Measurements from ENCODE around the gene RXRB.
A peak's percentile ranks its signal among the peaks of the same experiment; 100 is the strongest.

The RXRB gene

GRCh38 chr6:33193619-33194018 is 6.8 kb downstream of the RXRB start:
- Mint-ChIP-seq H3K27ac (peak overlapping the region in 1 of 2 donors; percentile 24), H3K9me3 (no peaks in the 10 kb centered on the region), H3K4me3 (peak overlapping the region; percentile 45 to 60), H3K4me1 (peaks cover 51% of the 10 kb centered on the region), H3K27me3 (peaks cover 18% of the 10 kb centered on the region)
- ATAC-seq (no peak), DNase-seq (no peak)

GRCh38 chr6:33192671-33193602 is 7.5 kb downstream of the RXRB start:
- peak; percentile 41 for ATAC-seq
- Mint-ChIP-seq H3K9me3 (no peaks in the 10 kb centered on the region), H3K4me1 (peaks cover 44% of the 10 kb centered on the region), H3K27me3 (peaks cover 18% of the 10 kb centered on the region), H3K4me3 (peak overlapping the region; percentile 73 to 81), H3K27ac (peak overlapping the region in 1 of 2 donors; percentile 71)
- no peak for DNase-seq

- ATAC-seq (peak; percentile 63), DNase-seq (no peak)
- Mint-ChIP-seq H3K27me3 (peaks cover 18% of the 10 kb centered on the region), H3K4me1 (peaks cover 37% of the 10 kb centered on the region), H3K9me3 (no peaks in the 10 kb centered on the region), H3K4me3 (peak within 1 kb of the TSS; percentile 73 to 81), H3K27ac (peak within 1 kb of the TSS in 1 of 2 donors; percentile 71)
Observed at GRCh38 chr6:33192105-33192646, 8.3 kb downstream of the RXRB start, which contains the start of gene COL11A2. COL11A2 (minus strand) TSS chr6:33192467; CDS start chr6:33192240, 227 bp downstream.

GRCh38 chr6:33191383-33192104 is 8.9 kb downstream of the RXRB start:
- H3K4me1 Mint-ChIP-seq: peaks cover 32% of the 10 kb centered on the region
- peaks cover 22% of the 10 kb centered on the region for H3K27me3 Mint-ChIP-seq
- H3K4me3 Mint-ChIP-seq: peak overlapping the region in 1 of 2 donors; percentile 65
- peak overlapping the region in 1 of 2 donors; percentile 23 for H3K27ac Mint-ChIP-seq
- DNase-seq (no peak), ATAC-seq (no peak)
- no peaks in the 10 kb centered on the region for H3K9me3 Mint-ChIP-seq

- no peak overlapping the region for H3K4me3 Mint-ChIP-seq
- ATAC-seq: no peak
- no peak for DNase-seq
- H3K27me3 Mint-ChIP-seq: peaks cover 26% of the 10 kb centered on the region
- peak overlapping the region in 1 of 2 donors; percentile 6 for H3K27ac Mint-ChIP-seq
- peaks cover 27% of the 10 kb centered on the region for H3K4me1 Mint-ChIP-seq
- H3K9me3 Mint-ChIP-seq: no peaks in the 10 kb centered on the region
Observed at GRCh38 chr6:33190504-33191107, 9.9 kb downstream of the RXRB start.

- no peak overlapping the region for H3K27ac Mint-ChIP-seq
- DNase-seq: no peak
- H3K9me3 Mint-ChIP-seq: peaks cover 0 to under 1% of the 10 kb centered on the region in 2 donors
- H3K27me3 Mint-ChIP-seq: peaks cover 26% of the 10 kb centered on the region
- H3K4me3 Mint-ChIP-seq: no peak overlapping the region
- ATAC-seq: no peak
- peaks cover 27% of the 10 kb centered on the region for H3K4me1 Mint-ChIP-seq
Observed at GRCh38 chr6:33189625-33190448, 10.6 kb downstream of the RXRB start.

GRCh38 chr6:33189164-33189563 is 11.3 kb downstream of the RXRB start:
- ATAC-seq: no peak
- H3K4me3 Mint-ChIP-seq: no peak overlapping the region
- peaks cover 28% of the 10 kb centered on the region for H3K4me1 Mint-ChIP-seq
- no peak for DNase-seq
- H3K27me3 Mint-ChIP-seq: peaks cover 26% of the 10 kb centered on the region
- no peak overlapping the region for H3K27ac Mint-ChIP-seq
- peaks cover 5 to 7% of the 10 kb centered on the region in 2 donors for H3K9me3 Mint-ChIP-seq

- no peak overlapping the region for H3K27ac Mint-ChIP-seq
- no peak for ATAC-seq
- no peak overlapping the region for H3K4me3 Mint-ChIP-seq
- peaks cover 17 to 21% of the 10 kb centered on the region in 2 donors for H3K9me3 Mint-ChIP-seq
- peaks cover 26% of the 10 kb centered on the region for H3K27me3 Mint-ChIP-seq
- peaks cover 28% of the 10 kb centered on the region for H3K4me1 Mint-ChIP-seq
- DNase-seq: no peak
Observed at GRCh38 chr6:33187809-33188208, 12.7 kb downstream of the RXRB start.

GRCh38 chr6:33185654-33186187 is 14.7 kb downstream of the RXRB start:
- no peak for DNase-seq
- peak overlapping the region in 1 of 2 donors; percentile 36 for H3K27ac Mint-ChIP-seq
- peaks cover 20% of the 10 kb centered on the region for H3K4me1 Mint-ChIP-seq
- H3K9me3 Mint-ChIP-seq: peaks cover 20 to 25% of the 10 kb centered on the region in 2 donors
- no peak overlapping the region for H3K4me3 Mint-ChIP-seq
- no peak for ATAC-seq
- H3K27me3 Mint-ChIP-seq: peaks cover 11% of the 10 kb centered on the region

GRCh38 chr6:33185190-33185589 is 15.3 kb downstream of the RXRB start:
- H3K4me3 Mint-ChIP-seq: no peak overlapping the region
- H3K4me1 Mint-ChIP-seq: peaks cover 20% of the 10 kb centered on the region
- H3K9me3 Mint-ChIP-seq: peaks cover 20 to 25% of the 10 kb centered on the region in 2 donors
- no peak overlapping the region for H3K27ac Mint-ChIP-seq
- no peak for DNase-seq
- peaks cover 8% of the 10 kb centered on the region for H3K27me3 Mint-ChIP-seq
- ATAC-seq: peak; percentile 26

GRCh38 chr6:33183071-33183683 is 17.3 kb downstream of the RXRB start:
- Mint-ChIP-seq H3K27me3 (peaks cover 8% of the 10 kb centered on the region), H3K9me3 (peaks cover 20 to 25% of the 10 kb centered on the region in 2 donors), H3K27ac (peak overlapping the region; percentile 99), H3K4me3 (peak overlapping the region; percentile 56 to 66), H3K4me1 (peaks cover 20% of the 10 kb centered on the region)
- ATAC-seq: peak; percentile 45
- no peak for DNase-seq

GRCh38 chr6:33181141-33181540 is 19.3 kb downstream of the RXRB start:
- peaks cover 20% of the 10 kb centered on the region for H3K4me1 Mint-ChIP-seq
- peaks cover 20 to 25% of the 10 kb centered on the region in 2 donors for H3K9me3 Mint-ChIP-seq
- H3K4me3 Mint-ChIP-seq: no peak overlapping the region
- H3K27ac Mint-ChIP-seq: peak overlapping the region in 1 of 2 donors; percentile 73
- ATAC-seq: no peak
- DNase-seq: no peak
- H3K27me3 Mint-ChIP-seq: peaks cover under 1% of the 10 kb centered on the region

- DNase-seq (no peak), ATAC-seq (no peak)
- H3K4me1 Mint-ChIP-seq: peaks cover 15% of the 10 kb centered on the region
- no peak overlapping the region for H3K27ac Mint-ChIP-seq
- H3K27me3 Mint-ChIP-seq: no peaks in the 10 kb centered on the region
- no peak overlapping the region for H3K4me3 Mint-ChIP-seq
- peaks cover 14 to 15% of the 10 kb centered on the region in 2 donors for H3K9me3 Mint-ChIP-seq
Observed at GRCh38 chr6:33178755-33179475, 21.6 kb downstream of the RXRB start.
